Fibroblast of gingiva (primary cell): ENCODE measurements around the gene GDPGP1.
A peak's percentile ranks its signal among the peaks of the same experiment; 100 is the strongest.

Experiments used
- DNase-seq: peaks from one replicate; pipeline ENCODE4 v3.0.0-alpha.2; 2011; ENCODE audit warnings: low read depth

The GDPGP1 gene

GRCh38 chr15:90203922-90204321 lies 30.1 kb upstream of the GDPGP1 start:
- DNase-seq: peak; percentile 26

DNA sequence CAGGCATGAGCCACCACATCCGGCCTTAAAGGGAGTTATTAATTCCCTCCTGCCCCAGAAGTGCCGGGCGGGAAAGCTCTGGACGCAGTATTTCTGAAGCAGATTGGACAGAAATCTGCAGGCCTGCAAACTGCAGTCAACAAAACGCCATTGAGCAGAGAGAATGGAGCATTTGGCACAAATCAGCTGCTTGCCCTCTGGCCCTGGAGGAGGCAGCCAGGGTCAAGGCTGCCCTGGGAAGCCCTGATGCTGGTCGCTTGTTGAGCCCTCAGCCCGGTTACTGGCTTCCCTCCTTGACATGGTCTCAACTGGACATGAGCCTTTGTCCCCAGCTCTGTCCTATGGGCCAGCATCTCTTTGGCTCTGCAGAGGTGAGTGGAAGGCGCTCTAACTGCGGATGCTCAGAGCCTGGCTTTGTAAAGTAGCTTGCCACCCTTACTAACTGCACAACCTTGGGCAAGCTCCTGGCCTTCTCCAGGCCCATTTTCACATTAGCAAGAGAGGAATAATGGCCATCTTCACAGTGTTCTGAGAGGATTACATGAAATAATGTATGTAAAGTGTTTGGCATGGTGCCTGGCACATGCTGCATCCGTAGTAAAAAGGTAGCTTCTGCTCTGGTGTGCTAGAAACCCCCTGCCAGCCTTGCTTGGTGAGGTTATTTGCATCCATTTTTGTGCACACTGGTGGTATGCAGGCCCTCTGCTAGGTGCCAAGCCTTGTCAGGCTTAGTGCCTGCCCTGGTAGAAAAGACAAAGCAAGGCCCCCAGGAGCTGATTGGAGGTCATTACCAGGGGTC lies 28.8 kb upstream of the GDPGP1 start:
- DNase-seq: no peak

- peak; percentile 48 for DNase-seq
Observed at GRCh38 chr15:90205886-90206285, 28.1 kb upstream of the GDPGP1 start.

DNA sequence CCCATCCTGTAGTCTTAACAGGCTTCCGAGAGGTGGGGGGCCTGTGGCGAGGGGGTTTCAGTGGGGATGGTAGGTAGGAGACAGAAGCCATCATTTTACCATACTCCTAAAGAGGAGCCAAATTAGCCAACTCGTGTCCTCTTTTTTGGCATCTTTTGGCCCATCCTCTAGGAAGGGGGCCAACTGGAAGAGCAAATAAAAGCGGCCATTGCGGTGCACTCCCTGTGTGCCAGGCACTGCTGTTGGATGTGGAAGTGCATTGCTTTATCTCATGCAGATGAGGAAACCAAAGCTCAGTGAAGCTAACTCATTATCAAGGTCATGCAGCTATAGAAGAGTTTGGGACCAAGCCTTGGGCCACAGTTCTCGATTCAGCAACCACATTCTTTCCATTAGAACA lies 26.8 kb upstream of the GDPGP1 start:
- DNase-seq: no peak

GRCh38 chr15:90208356-90208755 lies 25.7 kb upstream of the GDPGP1 start:
- no peak for DNase-seq

DNA sequence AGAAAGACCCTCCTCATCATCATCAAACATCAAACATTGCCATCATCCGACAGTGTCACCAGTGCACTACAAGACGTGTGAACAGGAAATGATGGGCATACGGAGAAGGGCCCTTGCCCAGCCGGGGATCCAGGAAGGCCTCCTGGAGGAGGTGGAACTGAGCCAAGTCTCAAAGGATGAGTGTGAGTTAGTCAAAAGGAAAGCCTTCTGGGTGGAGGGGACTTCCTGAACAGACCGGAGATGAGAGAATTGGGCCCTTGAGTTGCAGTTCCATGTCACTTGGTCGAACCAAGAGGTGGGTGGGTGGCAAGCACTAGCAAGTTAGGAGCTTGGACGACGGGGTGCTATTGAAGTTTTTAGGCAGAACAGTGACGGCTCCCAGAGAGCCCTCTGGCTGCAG lies 24.4 kb upstream of the GDPGP1 start:
- DNase-seq: no peak

- no peak for DNase-seq
Observed at GRCh38 chr15:90210593-90210992, 23.4 kb upstream of the GDPGP1 start.

GRCh38 chr15:90211009-90211408 lies 23.0 kb upstream of the GDPGP1 start:
- DNase-seq: no peak

DNA sequence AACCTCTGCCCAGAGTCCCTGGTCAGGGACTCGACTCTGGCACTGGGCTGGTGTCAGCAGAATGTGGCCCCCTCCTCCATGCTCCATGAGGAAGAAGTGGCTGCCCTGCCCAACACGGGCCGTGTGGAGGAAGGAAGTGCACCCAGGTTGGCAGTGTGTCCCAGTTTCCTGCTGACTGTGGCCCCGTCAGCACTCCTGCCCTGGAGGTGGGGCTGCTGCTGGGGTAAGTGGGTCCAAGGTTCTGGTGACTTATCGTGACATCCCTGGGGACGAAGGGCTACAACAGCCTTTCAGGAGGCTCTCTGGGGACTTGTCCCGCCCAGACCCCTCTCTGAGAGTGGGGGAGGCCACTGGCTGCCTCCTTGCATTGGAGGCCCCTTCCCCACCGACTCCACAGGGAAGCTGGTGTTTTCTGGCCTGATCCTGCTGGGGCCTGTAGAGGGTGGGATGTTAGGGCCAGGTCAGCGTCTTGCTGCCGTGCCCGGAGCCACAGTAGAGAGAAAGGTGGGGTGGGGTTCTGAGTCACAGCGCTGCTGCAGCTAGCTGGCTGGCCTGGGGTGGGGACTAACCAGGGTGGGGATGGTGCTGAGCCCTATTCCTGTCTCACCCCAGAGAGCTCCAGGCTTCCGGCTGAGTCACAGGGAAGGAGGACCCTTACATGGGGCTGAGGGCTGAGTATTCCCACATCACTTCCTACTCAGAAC lies 22.4 kb upstream of the GDPGP1 start:
- no peak for DNase-seq

DNA sequence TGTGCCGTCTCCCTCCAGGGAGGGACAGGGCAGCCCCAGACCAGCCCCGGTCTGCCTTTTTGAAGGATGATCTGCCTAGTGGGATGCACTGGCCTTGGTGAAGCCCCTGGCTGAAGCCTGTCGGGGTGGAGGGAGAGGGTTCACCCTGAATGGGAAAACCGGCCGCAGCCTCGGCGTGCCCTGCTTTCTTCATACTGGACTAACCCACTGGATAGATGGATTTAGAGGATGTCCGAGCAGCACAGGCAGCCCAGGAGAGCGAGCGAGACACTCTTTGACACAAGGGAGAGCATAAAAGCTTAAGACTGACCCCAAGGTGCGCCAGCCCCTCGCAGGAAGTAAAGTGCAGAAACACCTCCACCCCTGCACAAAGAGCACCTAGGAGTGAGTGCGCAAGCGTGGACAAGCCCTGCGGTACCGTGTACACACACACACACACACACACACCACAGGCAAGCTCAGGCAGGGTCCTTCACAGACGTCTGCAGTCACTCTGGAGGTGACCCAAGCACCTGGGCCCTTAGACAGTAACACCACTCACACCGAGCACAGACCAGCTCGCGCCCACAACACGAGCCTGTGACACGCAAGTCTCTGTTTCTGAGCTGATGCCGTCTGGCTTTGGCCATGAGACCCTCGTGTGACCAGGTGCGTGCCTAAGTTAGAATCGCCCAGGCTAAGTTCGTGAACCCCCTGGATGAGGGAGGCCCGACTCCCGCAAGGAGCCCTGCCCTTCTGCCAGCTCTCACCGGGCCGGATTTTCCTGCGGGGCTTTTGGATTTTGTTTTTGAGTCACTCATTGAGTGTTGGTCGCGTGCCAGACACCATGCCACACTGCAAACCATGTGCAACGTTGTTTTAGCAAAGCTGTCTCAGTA lies 21.5 kb upstream of the GDPGP1 start:
- no peak for DNase-seq

GRCh38 chr15:90213122-90213817 lies 20.7 kb upstream of the GDPGP1 start:
- DNase-seq: no peak

GRCh38 chr15:90213818-90214204 lies 20.2 kb upstream of the GDPGP1 start:
- no peak for DNase-seq

- DNase-seq: no peak
Observed at GRCh38 chr15:90214553-90215196, 19.3 kb upstream of the GDPGP1 start.

DNA sequence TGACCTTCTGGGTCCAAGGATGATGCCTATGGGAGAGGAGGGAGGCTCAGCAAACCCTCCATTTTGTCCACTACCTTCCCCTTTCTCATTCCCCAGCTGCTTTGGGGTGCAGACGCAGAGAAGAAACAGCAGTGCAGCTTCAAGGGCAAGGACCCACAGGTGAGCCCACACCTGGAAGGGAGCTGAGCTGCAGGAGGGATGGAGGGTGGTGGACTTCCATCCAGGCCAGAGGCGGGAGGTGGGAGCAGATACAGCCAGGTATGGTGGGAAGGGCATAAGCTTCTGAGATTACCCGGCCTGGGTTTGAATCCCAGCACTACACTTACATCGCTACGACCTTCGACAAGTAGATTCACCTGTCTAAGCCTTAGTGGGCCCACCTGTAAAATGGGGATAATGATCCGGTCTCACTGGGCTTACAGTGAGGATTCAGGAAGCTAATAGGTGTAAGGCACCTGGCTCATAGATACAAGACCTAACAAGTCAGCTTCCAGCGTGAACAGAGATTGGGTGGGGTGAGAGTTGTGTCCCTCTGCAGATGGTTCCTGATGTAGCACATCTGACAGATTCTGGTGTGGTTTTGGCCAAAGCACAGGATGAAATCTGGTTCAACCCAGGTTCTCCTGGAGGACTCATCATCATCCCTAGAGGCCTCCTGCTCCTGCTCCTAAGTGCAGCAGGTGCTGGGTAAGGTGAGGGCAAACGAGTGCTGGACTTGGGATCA lies 16.2 kb upstream of the GDPGP1 start:
- no peak for DNase-seq

GRCh38 chr15:90219421-90220141 lies 14.4 kb upstream of the GDPGP1 start:
- DNase-seq: no peak

DNA sequence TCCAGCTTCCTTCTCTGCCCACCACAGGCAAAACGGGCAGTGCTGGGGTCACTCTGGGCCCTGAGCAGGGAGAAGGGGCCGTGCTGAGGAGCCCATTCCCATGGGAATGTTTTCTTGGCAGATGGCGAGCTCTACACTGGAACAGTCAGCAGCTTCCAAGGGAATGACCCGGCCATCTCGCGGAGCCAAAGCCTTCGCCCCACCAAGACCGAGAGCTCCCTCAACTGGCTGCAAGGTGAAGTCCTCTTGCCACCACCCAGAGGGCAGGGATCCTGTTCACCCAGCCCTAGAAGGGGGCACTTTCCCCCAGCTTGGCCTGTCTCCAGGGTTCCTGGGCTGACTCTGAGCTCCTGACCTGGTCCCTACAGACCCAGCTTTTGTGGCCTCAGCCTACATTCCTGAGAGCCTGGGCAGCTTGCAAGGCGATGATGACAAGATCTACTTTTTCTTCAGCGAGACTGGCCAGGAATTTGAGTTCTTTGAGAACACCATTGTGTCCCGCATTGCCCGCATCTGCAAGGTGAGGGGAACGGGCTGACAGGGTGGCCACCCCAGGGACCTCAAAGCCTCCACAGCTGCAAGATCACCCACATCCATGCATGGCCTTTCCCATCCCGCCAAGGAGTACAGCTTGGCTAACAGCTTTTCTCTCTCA lies 12.6 kb upstream of the GDPGP1 start:
- peak; percentile 90 for DNase-seq

- no peak for DNase-seq
Observed at GRCh38 chr15:90222547-90222946, 11.5 kb upstream of the GDPGP1 start.

DNA sequence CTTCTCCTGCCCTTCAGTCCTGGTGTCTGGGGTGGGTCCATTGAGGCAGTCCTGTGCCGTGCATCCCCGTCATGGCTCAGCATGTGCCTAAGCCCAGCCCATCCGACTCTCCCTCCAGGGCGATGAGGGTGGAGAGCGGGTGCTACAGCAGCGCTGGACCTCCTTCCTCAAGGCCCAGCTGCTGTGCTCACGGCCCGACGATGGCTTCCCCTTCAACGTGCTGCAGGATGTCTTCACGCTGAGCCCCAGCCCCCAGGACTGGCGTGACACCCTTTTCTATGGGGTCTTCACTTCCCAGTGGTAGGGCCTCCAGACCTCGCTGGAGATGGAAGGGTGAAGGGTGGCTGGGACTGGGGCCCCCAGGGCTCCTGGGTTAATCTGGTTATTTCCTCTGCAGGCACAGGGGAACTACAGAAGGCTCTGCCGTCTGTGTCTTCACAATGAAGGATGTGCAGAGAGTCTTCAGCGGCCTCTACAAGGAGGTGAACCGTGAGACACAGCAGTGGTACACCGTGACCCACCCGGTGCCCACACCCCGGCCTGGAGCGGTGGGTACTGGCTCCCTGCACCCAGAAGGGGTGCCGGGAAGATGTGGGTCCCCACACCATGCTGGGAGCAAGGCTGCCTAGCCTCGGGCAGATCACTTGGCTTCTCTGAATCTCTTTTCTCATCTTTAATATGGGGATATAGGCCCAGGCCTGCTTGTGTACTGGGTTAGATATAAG lies 10.4 kb upstream of the GDPGP1 start:
- no peak for DNase-seq

GRCh38 chr15:90225047-90225446 lies 9.0 kb upstream of the GDPGP1 start:
- DNase-seq: no peak
